ENCODE data around the gene GLCCI1.

DNA sequence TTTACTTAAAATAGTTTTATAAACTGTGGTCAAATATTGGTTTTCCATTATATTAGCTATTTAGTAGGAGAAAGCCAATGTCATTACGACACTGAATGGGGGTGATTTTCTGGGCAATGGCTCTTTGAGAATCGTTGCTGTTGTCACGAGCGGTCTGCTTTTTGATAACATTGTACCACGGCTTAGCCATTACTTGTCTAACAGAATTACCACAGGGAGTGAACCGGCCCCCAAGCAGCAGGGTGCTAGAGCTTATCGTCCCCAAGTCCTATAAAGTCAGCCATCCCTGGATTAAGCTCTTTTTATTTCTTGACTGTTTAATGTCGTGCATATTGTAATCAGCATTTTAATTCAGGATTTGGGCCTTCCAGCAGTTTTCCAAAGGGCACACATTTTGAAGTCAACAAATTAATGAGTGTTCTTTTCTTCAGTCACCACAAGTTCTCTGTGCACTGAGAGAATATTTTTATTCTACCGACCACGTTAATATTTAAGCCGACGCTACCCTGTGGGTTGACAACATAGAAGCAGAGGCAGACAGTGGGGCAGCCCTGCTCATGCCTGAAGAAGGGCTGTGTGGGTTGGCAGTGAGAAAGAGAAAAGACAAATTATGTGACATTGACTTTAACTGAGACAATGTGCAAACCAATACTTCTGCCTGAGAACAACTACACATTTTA is 167.6 kb downstream of the GLCCI1 start:
- TF ChIP-seq POLR2A (IDR thresholded peaks at IDR 0.05; ENCODE audit: extremely low read depth, insufficient read length) (no peak), CTCF (IDR thresholded peaks at IDR 0.05; ENCODE audit: low read depth, low read length) (no peak)
